Muscle layer of colon (tissue), 2 donors: Measurements from ENCODE around the gene WDR64.

Source experiments
- H3K27ac ChIP-seq: one replicate; pipeline ENCODE4 v1.7.0; 2013; ENCODE audit warnings: low read depth, mild to moderate bottlenecking, low read length, moderate library complexity
- H3K27me3 ChIP-seq, 2 donors: one replicate each; pipeline ENCODE4 v1.7.0; 2013; ENCODE audit warnings: low read length in 2 of 2, mild to moderate bottlenecking in 2 of 2; ENCODE audit not compliant: insufficient read depth in 2 of 2, control insufficient read depth in 1 of 2
- H3K36me3 ChIP-seq: one replicate; pipeline ENCODE4 v1.7.0; 2013; ENCODE audit warnings: mild to moderate bottlenecking, low read length; ENCODE audit not compliant: insufficient read depth
- H3K4me1 ChIP-seq: one replicate; pipeline ENCODE4 v1.7.0; 2013; ENCODE audit warnings: mild to moderate bottlenecking, low read length; ENCODE audit not compliant: insufficient read depth
- H3K4me3 ChIP-seq, 2 donors: one replicate each; pipeline ENCODE4 v1.7.0; 2013; ENCODE audit warnings: low read length in 2 of 2, low read depth in 1 of 2, mild to moderate bottlenecking in 1 of 2, moderate library complexity in 1 of 2
- H3K9ac ChIP-seq: one replicate; pipeline ENCODE4 v1.7.0; 2013; ENCODE audit warnings: low read length
- H3K9me3 ChIP-seq: one replicate; pipeline ENCODE4 v1.7.0; 2013; ENCODE audit warnings: mild to moderate bottlenecking, low read length
- donor health status: abdominal sarcoma.
- donor health status: Adenocarcinoma of cecum.

Gene WDR64

DNA sequence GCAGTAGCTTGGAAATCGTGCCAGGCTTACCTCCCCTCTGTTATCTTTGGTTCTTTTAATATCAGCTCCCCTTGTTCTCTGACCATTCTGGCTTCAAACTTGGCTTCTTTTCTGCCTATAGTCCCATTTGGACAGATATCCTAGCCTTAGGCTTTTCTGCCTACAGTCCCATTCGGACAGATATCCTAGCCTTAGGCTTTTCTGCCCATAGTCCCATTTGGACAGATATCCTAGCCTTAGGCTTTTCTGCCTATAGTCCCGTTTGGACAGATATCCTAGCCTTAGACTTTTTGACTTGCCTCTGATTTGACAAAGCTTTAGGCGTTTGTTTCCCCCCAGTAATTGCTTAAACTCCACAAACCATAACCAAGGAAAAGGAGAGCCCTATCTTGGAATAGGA lies 37.5 kb upstream of the WDR64 start:
- no peaks in the 10 kb centered on the region for H3K36me3 ChIP-seq
- H3K4me3 ChIP-seq = no peak overlapping the region
- H3K9ac ChIP-seq = no peak overlapping the region
- no peaks in the 10 kb centered on the region for H3K9me3 ChIP-seq
- H3K27ac ChIP-seq = no peak overlapping the region
- H3K27me3 ChIP-seq = no peaks in the 10 kb centered on the region
- no peaks in the 10 kb centered on the region for H3K4me1 ChIP-seq

DNA sequence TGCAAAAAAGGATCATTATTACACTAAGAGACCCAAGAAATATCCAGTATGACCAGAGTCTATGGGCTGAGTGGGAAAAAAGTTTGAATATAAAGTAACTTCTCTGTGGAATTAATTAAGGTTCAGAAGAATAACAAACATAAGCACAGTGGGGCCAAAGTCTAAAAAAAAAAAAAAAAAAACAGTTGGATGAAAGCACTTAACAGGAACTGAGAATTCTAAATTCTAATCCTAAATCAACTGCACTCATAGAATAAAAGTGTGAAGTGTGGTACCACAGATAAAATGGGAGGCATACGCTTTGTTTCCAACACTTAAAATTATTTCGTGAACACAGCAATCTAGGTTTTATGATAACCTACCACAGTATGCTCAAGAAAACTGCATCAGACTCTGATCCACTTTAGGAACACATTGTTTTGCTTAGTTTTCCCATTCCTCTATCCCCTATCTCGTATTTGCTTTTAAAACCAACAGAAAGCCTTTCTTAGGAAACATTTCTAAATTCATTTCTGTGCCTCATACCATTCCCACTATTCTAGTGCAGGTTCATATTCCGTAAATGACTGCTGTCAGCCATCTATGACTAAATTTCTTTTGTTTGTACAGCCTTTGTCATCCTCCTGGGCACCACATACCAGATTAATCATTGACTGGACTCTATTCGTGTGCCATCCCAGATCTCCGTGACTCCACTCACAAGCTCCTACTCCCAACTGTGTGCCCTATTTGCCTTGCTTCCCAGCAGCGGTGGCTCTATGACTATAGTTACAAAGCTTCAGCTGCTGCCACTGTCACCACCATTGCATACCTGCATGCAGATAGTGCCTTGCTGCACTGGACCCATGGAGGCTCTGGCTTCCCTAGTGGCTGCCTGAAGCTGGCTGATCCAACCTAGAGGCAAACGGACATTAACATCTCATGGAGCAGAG lies 36.8 kb upstream of the WDR64 start:
- H3K9ac ChIP-seq = no peak overlapping the region

DNA sequence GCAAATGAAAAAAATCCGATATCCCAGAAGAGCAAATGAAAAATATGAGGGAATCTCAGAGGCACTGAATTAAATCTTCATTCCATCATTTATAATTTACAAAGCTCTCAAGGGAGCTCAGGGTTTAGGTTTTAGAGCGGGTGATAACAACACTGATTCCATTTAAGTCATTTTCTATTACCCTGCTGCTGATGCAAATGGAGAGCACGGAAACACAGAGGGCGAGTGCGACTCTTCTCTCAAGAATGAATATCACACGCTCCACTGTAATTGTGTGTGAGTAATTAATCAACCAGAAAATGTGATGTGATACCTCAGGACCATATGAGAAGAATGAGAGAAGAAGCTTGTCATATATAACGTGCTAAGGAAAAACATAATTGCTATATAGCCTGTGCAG lies 34.7 kb upstream of the WDR64 start:
- Histone ChIP-seq H3K36me3 (no peaks in the 10 kb centered on the region), H3K4me3 (no peak overlapping the region), H3K27ac (no peak overlapping the region), H3K4me1 (no peaks in the 10 kb centered on the region), H3K27me3 (no peaks in the 10 kb centered on the region), H3K9me3 (no peaks in the 10 kb centered on the region), H3K9ac (no peak overlapping the region)

More for the DNA sequence above, 36.8 kb upstream of the WDR64 start:
- H3K27ac ChIP-seq = no peak overlapping the region
- H3K4me1 ChIP-seq = no peaks in the 10 kb centered on the region
- no peaks in the 10 kb centered on the region for H3K9me3 ChIP-seq
- H3K4me3 ChIP-seq = no peak overlapping the region
- H3K36me3 ChIP-seq = no peaks in the 10 kb centered on the region
- no peaks in the 10 kb centered on the region for H3K27me3 ChIP-seq

DNA sequence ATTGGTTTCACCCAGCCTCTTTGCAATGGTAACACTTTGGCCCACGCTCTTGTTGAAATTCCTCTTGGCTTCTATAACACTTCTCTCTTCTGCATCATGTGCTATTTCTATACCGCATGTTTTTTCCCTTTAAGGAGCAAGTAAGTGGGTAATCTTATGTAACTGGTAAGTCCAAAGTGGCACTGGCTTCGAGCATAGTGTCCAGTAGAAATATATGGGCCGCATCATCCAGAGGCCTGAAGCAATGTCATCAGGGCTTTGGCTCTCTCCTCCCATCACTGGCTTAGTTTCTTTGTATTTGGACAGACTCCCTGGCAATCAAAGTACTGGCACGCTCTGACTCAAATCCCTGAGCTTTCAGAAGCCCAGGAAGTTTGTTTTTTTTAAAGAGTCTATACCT lies 29.4 kb upstream of the WDR64 start:
- H3K27ac ChIP-seq = no peak overlapping the region
- no peaks in the 10 kb centered on the region for H3K4me1 ChIP-seq
- H3K4me3 ChIP-seq = no peak overlapping the region
- H3K36me3 ChIP-seq = no peaks in the 10 kb centered on the region
- no peaks in the 10 kb centered on the region for H3K9me3 ChIP-seq
- no peak overlapping the region for H3K9ac ChIP-seq
- no peaks in the 10 kb centered on the region for H3K27me3 ChIP-seq

- Histone ChIP-seq H3K4me3 (no peak overlapping the region), H3K27me3 (no peaks in the 10 kb centered on the region), H3K36me3 (no peaks in the 10 kb centered on the region), H3K4me1 (no peaks in the 10 kb centered on the region), H3K27ac (no peak overlapping the region), H3K9ac (no peak overlapping the region), H3K9me3 (no peaks in the 10 kb centered on the region)
Observed at GRCh38 chr1:241624935-241625334, 27.1 kb upstream of the WDR64 start.

GRCh38 chr1:241627453-241628259 lies 24.4 kb upstream of the WDR64 start:
- Histone ChIP-seq H3K27ac (no peak overlapping the region), H3K36me3 (no peaks in the 10 kb centered on the region), H3K27me3 (no peaks in the 10 kb centered on the region), H3K9me3 (no peaks in the 10 kb centered on the region), H3K4me1 (no peaks in the 10 kb centered on the region), H3K4me3 (no peak overlapping the region), H3K9ac (no peak overlapping the region)

GRCh38 chr1:241630005-241630404 lies 22.1 kb upstream of the WDR64 start:
- H3K36me3 ChIP-seq = no peaks in the 10 kb centered on the region
- H3K27me3 ChIP-seq = no peaks in the 10 kb centered on the region

DNA sequence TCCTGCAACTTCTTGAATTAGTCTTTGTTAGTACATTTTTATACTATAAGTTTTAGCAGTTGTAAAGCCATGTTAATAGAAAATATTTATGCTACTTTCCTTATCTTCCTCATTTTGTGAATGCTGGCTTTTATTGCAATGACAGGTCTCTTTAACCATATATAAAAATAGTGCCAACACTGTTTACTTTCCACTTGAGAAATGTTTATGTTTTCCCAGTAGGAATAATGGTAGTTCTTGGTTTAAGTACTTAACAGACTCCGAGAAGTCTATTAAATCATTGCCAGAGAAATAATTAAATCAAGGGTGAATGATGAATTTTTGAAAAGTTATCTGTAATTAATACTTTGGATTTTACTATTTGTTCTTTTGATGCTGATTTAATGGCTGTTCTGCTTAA lies 21.6 kb upstream of the WDR64 start:
- Histone ChIP-seq H3K27me3 (no peaks in the 10 kb centered on the region), H3K4me1 (no peaks in the 10 kb centered on the region), H3K4me3 (no peak overlapping the region), H3K9me3 (no peaks in the 10 kb centered on the region), H3K36me3 (peaks cover 4% of the 10 kb centered on the region), H3K9ac (no peak overlapping the region), H3K27ac (no peak overlapping the region)

More at GRCh38 chr1:241630005-241630404, 22.1 kb upstream of the WDR64 start:
- H3K4me1 ChIP-seq = no peaks in the 10 kb centered on the region
- no peaks in the 10 kb centered on the region for H3K9me3 ChIP-seq
- no peak overlapping the region for H3K9ac ChIP-seq
- no peak overlapping the region for H3K4me3 ChIP-seq
- H3K27ac ChIP-seq = no peak overlapping the region

DNA sequence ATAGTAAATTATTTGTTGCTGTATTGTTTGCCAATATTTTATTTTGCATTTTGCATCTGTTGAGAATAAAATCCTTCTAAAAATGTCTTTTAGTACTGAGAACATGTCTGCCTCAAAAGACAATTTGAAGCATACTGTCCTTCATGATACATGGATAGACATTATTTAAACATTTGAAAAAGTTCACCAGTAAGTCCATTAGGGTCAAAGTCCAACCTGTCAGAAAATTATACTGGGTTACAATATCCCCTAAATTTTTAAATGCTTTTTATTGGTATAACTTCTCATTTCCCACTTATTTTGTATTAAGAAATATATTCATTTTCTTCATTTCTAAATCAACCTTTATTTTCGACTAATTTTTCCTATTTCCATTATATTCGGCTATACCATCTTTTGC lies 21.2 kb upstream of the WDR64 start:
- Histone ChIP-seq H3K27ac (no peak overlapping the region), H3K9ac (no peak overlapping the region), H3K9me3 (no peaks in the 10 kb centered on the region), H3K4me3 (no peak overlapping the region), H3K36me3 (peaks cover 5% of the 10 kb centered on the region), H3K27me3 (no peaks in the 10 kb centered on the region), H3K4me1 (no peaks in the 10 kb centered on the region)

GRCh38 chr1:241631674-241632073 lies 20.4 kb upstream of the WDR64 start:
- no peaks in the 10 kb centered on the region for H3K4me1 ChIP-seq
- no peak overlapping the region for H3K9ac ChIP-seq
- peaks cover 5% of the 10 kb centered on the region for H3K36me3 ChIP-seq
- H3K27ac ChIP-seq = no peak overlapping the region
- H3K27me3 ChIP-seq = no peaks in the 10 kb centered on the region
- H3K4me3 ChIP-seq = no peak overlapping the region
- H3K9me3 ChIP-seq = no peaks in the 10 kb centered on the region

- no peak overlapping the region for H3K9ac ChIP-seq
- no peak overlapping the region for H3K4me3 ChIP-seq
- H3K9me3 ChIP-seq = no peaks in the 10 kb centered on the region
- peaks cover 5% of the 10 kb centered on the region for H3K4me1 ChIP-seq
- H3K27ac ChIP-seq = no peak overlapping the region
- no peaks in the 10 kb centered on the region for H3K27me3 ChIP-seq
- peaks cover 5% of the 10 kb centered on the region for H3K36me3 ChIP-seq
Observed at GRCh38 chr1:241632987-241633386, 19.1 kb upstream of the WDR64 start.
